ENCODE measurements around the gene PPIL4.

PPIL4 gene

GRCh38 chr6:149459761-149460160 lies 86.1 kb downstream of the PPIL4 start:
- DNase-seq (ENCODE audit: low read depth) = no peak

GRCh38 chr6:149458806-149459205 lies 87.0 kb downstream of the PPIL4 start:
- no peak for DNase-seq (ENCODE audit: low read depth)

- no peak for DNase-seq (ENCODE audit: low read depth)
Observed at GRCh38 chr6:149458196-149458595, 87.6 kb downstream of the PPIL4 start.

DNA sequence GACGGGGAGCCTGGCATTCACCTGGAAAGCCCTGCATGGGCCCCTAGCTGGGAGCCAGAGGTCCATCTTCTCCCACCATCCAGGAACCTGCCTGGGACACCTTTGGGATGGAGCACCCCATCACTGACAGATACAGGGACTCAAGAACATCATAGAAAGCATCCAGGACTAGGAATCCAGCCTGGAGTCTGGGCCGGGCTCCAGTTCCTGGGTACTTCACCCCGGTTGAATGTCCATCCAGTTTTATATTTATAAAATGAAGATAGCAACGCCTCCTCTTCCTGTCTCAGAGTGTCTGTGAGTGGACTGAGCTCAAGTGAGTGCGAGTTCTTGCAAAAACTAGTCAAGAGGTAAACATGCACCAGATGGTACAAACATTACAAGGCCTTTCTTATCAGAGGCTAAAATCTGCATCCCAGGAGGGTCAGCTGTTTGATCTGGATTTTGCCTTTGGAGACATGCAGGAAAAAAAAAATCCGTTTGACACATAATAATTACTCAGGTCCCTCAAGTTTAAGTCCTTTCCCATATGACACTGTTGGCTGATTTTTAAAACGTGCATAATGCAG lies 88.4 kb downstream of the PPIL4 start:
- no peak for DNase-seq (ENCODE audit: low read depth)

DNA sequence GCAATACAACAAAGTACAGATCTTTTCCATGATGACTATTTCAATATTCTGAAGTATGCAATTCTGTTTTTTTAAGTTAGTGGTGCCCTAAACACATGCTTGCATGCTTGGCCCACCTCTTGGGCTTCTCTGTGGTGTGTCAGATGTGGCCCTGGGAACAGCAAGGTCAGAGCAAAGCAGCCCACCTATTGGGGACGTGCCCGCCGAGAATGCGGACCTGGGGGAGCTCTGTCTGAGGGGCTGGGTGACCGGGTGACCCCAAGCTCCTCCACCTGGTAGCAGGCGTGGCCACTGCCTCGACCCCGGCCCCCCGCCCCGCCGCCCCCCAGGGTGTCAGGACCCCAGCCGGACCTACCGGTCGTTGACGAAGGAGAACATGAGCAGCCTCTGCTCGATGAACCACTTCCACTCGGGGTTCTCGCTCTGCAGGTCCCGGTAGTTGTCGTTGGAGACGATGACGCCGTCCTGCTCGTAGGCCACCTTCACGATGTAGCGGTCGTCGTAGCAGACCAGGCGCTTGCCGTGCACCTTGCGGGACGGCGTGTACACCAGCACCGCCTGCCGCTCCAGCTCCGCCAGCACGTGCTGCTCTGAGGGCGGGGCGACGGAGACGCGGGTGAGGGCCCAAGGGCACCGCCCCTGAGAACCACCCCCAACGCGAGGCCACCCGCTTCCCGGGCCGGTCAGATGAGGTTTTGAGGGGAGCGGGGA lies 89.4 kb downstream of the PPIL4 start:
- DNase-seq (ENCODE audit: low read depth) = no peak

DNA sequence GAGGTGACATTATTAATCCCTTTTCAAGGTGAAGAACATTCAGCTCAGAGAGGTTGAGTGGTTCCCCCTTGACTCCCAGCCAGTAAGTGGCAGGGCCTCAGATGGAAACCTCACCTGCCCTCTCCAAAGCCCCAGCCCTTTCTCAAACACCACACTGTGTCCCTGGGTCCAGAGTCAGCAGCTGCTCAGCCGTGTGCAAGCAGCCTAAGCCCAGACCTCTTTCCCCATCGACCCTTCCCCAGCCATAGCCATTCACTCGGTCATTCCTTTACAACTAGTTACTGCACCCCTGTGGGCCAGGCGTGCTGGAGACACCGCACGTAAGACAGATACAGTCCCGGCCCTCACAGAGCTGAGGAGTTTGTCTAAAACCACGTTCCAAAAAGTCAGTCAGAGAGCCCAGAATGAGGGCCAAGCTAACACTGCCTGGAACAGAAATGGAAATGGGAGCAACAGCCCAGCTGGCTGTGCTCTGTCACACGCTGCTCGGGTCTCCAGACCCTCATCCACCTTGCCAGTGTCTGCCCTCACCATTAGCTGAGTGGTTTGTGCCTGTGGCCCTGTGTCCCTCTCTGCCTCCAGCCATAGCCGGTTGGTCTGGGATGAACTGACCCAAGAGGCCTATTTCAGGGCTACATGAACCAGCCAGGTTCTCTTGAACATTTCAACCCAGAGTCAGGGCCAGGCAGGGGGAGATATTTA lies 90.7 kb downstream of the PPIL4 start:
- DNase-seq (ENCODE audit: low read depth) = no peak
